Duodenal mucosa (tissue), 2 donors: ENCODE results near the gene EPHX1.
"Not testable (repeated sequence)": the region's sequence is repeated elsewhere in the genome, so short reads cannot be mapped to it uniquely, and the experiment has no call there.

ENCODE experiments used
- H3K27ac ChIP-seq: one replicate; pipeline ENCODE4 v1.7.0; 2013; ENCODE audit warnings: low read depth, low read length
- H3K27me3 ChIP-seq, 2 donors: one replicate each; pipeline ENCODE4 v1.7.0; 2013; ENCODE audit warnings: low read length in 2 of 2, control low read depth in 1 of 2; ENCODE audit not compliant: insufficient read depth in 2 of 2, control insufficient read depth in 1 of 2
- H3K36me3 ChIP-seq, 2 donors: one replicate each; pipeline ENCODE4 v1.7.0; 2013; ENCODE audit warnings: low read length in 2 of 2, control low read depth in 1 of 2; ENCODE audit not compliant: insufficient read depth in 2 of 2, control insufficient read depth in 1 of 2
- H3K4me1 ChIP-seq, 2 donors: one replicate each; pipeline ENCODE4 v1.7.0; 2013; ENCODE audit warnings: low read length in 2 of 2, control low read depth in 1 of 2; ENCODE audit not compliant: insufficient read depth in 2 of 2, control insufficient read depth in 1 of 2
- H3K4me3 ChIP-seq, 2 donors: one replicate each; pipeline ENCODE4 v1.7.0; 2013; ENCODE audit warnings: low read length in 2 of 2, low read depth in 1 of 2
- H3K9ac ChIP-seq, 2 donors: one replicate each; pipeline ENCODE4 v1.7.0; 2013; ENCODE audit warnings: low read length in 2 of 2, low read depth in 1 of 2
- H3K9me3 ChIP-seq, 2 donors: one replicate each; pipeline ENCODE4 v1.7.0; 2013; ENCODE audit warnings: low read length in 2 of 2, control low read depth in 1 of 2; ENCODE audit not compliant: control insufficient read depth in 1 of 2

Gene EPHX1

DNA sequence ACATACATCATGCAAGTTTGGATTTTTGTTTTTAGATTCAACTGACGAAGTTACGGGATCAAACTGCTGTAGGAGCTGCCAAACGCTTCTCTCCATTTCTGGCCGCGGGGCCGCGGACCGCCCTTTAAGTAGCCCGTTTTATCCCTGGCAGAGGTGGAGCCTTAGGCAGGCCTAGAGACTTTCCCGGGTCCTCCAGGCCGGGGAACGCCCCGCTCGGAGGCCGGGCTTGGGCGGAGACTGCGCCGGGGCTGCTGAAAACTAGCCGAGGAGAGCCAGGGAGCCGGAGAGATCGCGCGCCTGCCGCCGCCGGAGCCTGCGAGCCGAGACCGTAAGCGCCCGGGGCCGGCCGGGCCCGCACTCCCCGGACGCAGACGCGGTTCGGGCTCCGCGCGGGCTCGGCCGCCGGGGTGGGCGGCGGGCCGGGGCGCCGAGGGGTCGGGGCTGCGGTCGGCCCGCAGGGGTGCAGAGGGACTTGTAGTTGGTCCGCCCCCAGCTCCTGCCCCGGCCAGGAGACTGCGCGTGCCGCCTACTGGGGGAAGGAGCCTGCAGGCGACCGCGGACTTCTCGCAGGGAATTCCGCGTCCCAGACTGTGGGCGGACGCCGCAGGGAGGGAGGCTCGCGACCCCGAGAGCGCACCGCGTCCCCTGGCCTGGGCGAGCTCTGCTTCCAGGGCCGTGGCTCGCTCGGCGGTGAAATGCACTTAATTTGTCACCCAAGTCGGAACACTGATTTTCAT, at the start of gene EPHX1:
Gene EPHX1, plus strand, starts transcription at position 283 of the 737 bp plus-strand sequence. CDS start 18,606 bp downstream, outside the sequence.
- Histone ChIP-seq H3K4me1 (peaks cover 44 to 46% of the 10 kb centered on the region in 2 donors), H3K36me3 (no peaks in the 10 kb centered on the region), H3K4me3 (peak within 1 kb of the TSS; percentile 70 to 81), H3K9me3 (no peaks in the 10 kb centered on the region), H3K27ac (no peak within 1 kb of the TSS), H3K27me3 (no peaks in the 10 kb centered on the region), H3K9ac (peak within 1 kb of the TSS; percentile 27 to 73)

DNA sequence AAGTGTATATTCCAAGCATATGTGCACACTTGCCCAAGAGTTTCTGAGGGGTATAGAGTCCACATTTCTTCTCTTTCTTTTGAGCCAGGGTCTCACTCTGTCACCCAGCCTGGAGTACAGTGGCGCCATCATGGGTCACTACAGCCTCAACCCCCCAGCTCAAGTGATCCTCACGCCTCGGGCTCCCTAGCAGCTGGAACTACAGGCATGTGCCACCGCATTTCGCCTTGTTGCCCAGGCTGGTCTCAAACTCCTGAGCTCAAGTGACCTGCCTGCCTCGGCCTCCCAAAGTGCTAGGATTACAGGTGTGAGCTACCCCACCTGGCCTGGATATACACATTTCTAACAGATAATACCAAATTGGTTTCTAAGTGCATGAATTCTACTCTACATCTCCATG, 49.4 kb upstream of the EPHX1 start:
- H3K27ac ChIP-seq: no peak overlapping the region
- no peaks in the 10 kb centered on the region for H3K9me3 ChIP-seq
- H3K4me1 ChIP-seq: peaks cover 1 to 19% of the 10 kb centered on the region in 2 donors
- no peaks in the 10 kb centered on the region for H3K36me3 ChIP-seq
- no peaks in the 10 kb centered on the region for H3K27me3 ChIP-seq
- H3K9ac ChIP-seq: no peak overlapping the region
- no peak overlapping the region for H3K4me3 ChIP-seq

DNA sequence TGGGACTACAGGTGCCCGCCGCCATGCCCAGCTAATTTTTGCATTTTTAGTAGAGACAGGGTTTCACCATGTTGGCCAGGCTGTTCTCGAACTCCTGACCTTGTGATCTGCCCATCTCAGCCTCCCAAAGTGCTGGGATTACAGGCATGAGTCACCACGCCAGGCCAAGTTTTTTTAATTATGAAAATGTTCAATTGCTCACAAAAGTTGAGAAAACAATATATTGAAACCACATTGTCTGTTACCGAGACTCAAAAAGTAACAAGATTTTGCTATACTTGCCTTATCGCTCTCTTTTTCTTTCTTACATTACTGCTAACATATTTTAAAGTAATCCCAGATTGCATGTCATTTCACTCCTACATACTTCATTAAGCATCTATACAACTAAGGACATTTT, 48.5 kb upstream of the EPHX1 start:
- H3K9me3 ChIP-seq, H3K27ac ChIP-seq, H3K36me3 ChIP-seq, H3K4me3 ChIP-seq, H3K9ac ChIP-seq, H3K27me3 ChIP-seq: not testable (repeated sequence)
- peaks cover 0 to 11% of the 10 kb centered on the region in 2 donors for H3K4me1 ChIP-seq

GRCh38 chr1:225762002-225762441, 47.9 kb upstream of the EPHX1 start:
- Histone ChIP-seq H3K4me1 (peaks cover 0 to 11% of the 10 kb centered on the region in 2 donors), H3K9me3 (no peaks in the 10 kb centered on the region), H3K4me3 (no peak overlapping the region), H3K36me3 (no peaks in the 10 kb centered on the region), H3K9ac (no peak overlapping the region), H3K27me3 (no peaks in the 10 kb centered on the region), H3K27ac (no peak overlapping the region)

DNA sequence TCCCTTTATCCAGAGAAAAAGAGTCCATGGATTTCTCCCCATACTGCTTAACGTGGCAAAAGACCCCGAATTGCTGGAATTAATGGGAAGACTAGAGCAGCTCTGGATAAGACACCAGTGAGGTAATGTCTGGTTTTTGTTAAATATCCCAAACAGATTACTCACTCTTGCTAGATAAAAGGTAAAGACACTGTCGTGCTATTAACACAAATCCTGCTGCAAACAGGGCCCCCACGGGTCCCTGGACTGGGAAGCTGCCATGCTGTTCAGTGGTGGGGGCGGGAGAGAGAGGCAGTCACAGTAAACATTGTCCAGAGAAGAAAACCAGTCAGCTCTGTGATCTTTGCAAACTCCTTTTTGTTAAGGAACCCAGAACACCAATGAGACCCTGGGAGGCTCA, 47.5 kb upstream of the EPHX1 start:
- H3K9me3 ChIP-seq: no peaks in the 10 kb centered on the region
- H3K9ac ChIP-seq: no peak overlapping the region
- H3K4me1 ChIP-seq: peaks cover 0 to 11% of the 10 kb centered on the region in 2 donors
- no peaks in the 10 kb centered on the region for H3K36me3 ChIP-seq
- H3K27me3 ChIP-seq: no peaks in the 10 kb centered on the region
- no peak overlapping the region for H3K27ac ChIP-seq
- H3K4me3 ChIP-seq: no peak overlapping the region

DNA sequence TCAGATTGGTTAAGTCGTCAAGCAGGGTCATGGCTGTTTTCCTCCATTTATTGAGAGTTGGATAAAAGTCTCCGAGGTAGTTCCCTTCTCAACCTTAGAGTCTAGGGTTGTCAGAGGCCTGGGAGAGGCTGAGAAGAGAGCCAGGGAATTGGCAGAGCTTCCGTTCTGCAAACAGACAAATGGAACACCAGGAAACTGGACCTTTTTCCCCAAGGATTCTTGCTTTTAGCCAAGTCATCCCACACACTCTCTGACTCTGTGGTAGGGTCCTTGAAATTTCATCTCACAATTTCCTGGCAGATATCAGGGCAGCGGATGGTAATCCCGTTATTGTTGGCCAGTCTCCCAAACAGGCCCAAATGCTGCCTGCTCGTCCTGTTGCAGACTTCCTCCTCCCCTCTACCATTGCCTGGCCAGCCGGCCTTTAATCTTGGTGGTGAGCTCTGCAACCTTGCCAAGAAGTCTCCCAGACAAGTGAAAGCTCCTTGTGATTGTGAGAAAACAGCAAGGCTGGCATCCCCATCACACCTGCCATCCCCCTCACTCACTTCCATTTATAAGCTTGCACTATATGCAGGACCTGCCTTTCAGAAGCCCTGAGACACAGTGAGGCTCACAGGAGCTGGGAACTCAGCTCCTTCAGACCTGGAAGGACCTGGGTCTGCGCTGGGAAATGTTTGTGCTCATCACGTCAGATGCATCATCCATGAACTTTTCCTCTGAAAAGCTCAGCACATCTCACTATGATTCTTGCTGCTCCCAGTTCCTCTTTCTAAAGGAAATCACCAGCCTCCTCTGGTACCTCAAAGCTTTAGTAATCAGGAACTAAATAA, 46.0 kb upstream of the EPHX1 start:
- Histone ChIP-seq H3K4me1 (peaks cover 4 to 9% of the 10 kb centered on the region in 2 donors), H3K27me3 (no peaks in the 10 kb centered on the region), H3K9ac (no peak overlapping the region), H3K4me3 (no peak overlapping the region), H3K9me3 (no peaks in the 10 kb centered on the region), H3K36me3 (no peaks in the 10 kb centered on the region), H3K27ac (no peak overlapping the region)

- Histone ChIP-seq H3K36me3 (no peaks in the 10 kb centered on the region), H3K4me3 (no peak overlapping the region), H3K27me3 (no peaks in the 10 kb centered on the region), H3K9me3 (no peaks in the 10 kb centered on the region), H3K9ac (no peak overlapping the region), H3K4me1 (peaks cover 4 to 9% of the 10 kb centered on the region in 2 donors), H3K27ac (no peak overlapping the region)
These were observed 43.8 kb upstream of the EPHX1 start for GRCh38 chr1:225765982-225766674.

GRCh38 chr1:225766967-225767633, 42.8 kb upstream of the EPHX1 start:
- Histone ChIP-seq H3K27me3 (no peaks in the 10 kb centered on the region), H3K27ac (no peak overlapping the region), H3K36me3 (no peaks in the 10 kb centered on the region), H3K9ac (no peak overlapping the region), H3K4me3 (no peak overlapping the region), H3K9me3 (no peaks in the 10 kb centered on the region), H3K4me1 (peaks cover 8 to 9% of the 10 kb centered on the region in 2 donors)

- H3K9ac ChIP-seq: no peak overlapping the region
- no peak overlapping the region for H3K4me3 ChIP-seq
- H3K9me3 ChIP-seq: no peaks in the 10 kb centered on the region
- H3K27ac ChIP-seq: peak overlapping the region; percentile 5
- H3K27me3 ChIP-seq: no peaks in the 10 kb centered on the region
- no peaks in the 10 kb centered on the region for H3K36me3 ChIP-seq
- peaks cover 12 to 14% of the 10 kb centered on the region in 2 donors for H3K4me1 ChIP-seq
These were observed 42.0 kb upstream of the EPHX1 start for GRCh38 chr1:225767634-225768540.
